B cell (primary cell): Measurements from ENCODE around the gene ROBO2.

Experiments
- EZH2 ChIP-seq: IDR thresholded peaks from 2 replicates; pipeline ENCODE4 v1.6.1; 2012; ENCODE audit warnings: borderline replicate concordance, low read depth, mild to moderate bottlenecking, moderate library complexity, low read length; ENCODE audit not compliant: insufficient read depth, poor library complexity, severe bottlenecking
- TF ChIP-seq, protein P1 (sequence below): fragments of 200-600 bp; IDR thresholded peaks from one replicate; pipeline ENCODE4 v1.8.0; 2022; ENCODE audit warnings: antibody characterized with exemption, mild to moderate bottlenecking

DNA sequence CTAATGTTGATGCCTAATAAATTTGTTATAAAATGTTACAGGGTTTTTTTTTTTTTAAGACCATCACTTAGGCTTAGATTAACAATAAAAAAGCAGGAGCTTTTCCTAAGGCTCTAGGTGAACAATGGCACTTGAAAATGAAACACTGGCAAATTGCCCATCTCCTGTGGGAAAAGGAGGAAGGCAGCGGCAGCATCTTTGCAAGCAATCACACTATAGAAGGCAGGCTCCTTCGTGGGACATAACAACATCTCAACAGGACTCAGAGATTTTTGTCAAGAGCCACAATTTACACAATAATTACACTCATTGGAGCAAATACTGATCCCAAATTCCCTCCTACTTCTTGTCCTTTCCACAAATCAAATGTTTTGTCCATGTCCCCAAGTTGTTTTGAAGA, 646.7 kb downstream of the ROBO2 start:
- TF ChIP-seq EZH2: no peak
- TF ChIP-seq, protein P1, sequence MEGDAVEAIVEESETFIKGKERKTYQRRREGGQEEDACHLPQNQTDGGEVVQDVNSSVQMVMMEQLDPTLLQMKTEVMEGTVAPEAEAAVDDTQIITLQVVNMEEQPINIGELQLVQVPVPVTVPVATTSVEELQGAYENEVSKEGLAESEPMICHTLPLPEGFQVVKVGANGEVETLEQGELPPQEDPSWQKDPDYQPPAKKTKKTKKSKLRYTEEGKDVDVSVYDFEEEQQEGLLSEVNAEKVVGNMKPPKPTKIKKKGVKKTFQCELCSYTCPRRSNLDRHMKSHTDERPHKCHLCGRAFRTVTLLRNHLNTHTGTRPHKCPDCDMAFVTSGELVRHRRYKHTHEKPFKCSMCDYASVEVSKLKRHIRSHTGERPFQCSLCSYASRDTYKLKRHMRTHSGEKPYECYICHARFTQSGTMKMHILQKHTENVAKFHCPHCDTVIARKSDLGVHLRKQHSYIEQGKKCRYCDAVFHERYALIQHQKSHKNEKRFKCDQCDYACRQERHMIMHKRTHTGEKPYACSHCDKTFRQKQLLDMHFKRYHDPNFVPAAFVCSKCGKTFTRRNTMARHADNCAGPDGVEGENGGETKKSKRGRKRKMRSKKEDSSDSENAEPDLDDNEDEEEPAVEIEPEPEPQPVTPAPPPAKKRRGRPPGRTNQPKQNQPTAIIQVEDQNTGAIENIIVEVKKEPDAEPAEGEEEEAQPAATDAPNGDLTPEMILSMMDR: no peak
